Sigmoid colon (tissue), 7 donors: ENCODE results near the gene ADAMTS6. TPM values are rescaled to one million over a fixed set of nuclear protein-coding genes. Genes with fewer than 3 reads are reported as not detected.

ENCODE experiments used
- DNase-seq: peaks from one replicate; pipeline ENCODE4 v3.0.0-alpha.2; 2019
- H3K27ac ChIP-seq, 4 donors: fragments of 200-600 bp; sonication (generic); one replicate each; pipeline ENCODE4 v1.5.1; 2016 to 2019; ENCODE audit warnings: mild to moderate bottlenecking in 1 of 4
- H3K27me3 ChIP-seq, 3 donors: fragments of 200-600 bp; sonication (generic); one replicate each; pipeline ENCODE4 v1.5.1; 2019; ENCODE audit warnings: mild to moderate bottlenecking in 1 of 3
- H3K36me3 ChIP-seq, 4 donors: fragments of 200-600 bp; sonication (generic); one replicate each; pipeline ENCODE4 v1.5.1; 2016 to 2019
- H3K4me1 ChIP-seq, 4 donors: fragments of 200-600 bp; sonication (generic); one replicate each; pipeline ENCODE4 v1.5.1; 2017 to 2019
- H3K4me3 ChIP-seq, 4 donors: fragments of 200-600 bp; sonication (generic); one replicate each; pipeline ENCODE4 v1.5.1; 2017 to 2019; ENCODE audit warnings: mild to moderate bottlenecking in 2 of 4, moderate library complexity in 1 of 4
- H3K9me3 ChIP-seq, 4 donors: fragments of 200-600 bp in 3 of 4; sonication (generic) in 3 of 4; one replicate each; pipeline versions ENCODE4 v1.5.1 to v1.6.1; 2013 to 2019
- EP300 ChIP-seq, 4 donors: sonication (generic); formaldehyde crosslinking; IDR thresholded peaks; one replicate each; pipeline ENCODE4 v1.6.1; 2017; ENCODE audit warnings: antibody characterized with exemption in 4 of 4
- POLR2A ChIP-seq, 2 donors: fragments of 450-650 bp; IDR thresholded peaks; one replicate each; pipeline ENCODE4 v1.6.1; 2016; ENCODE audit warnings: antibody characterized with exemption in 2 of 2, mild to moderate bottlenecking in 2 of 2, moderate library complexity in 2 of 2
- POLR2AphosphoS5 ChIP-seq, 4 donors: sonication (generic); formaldehyde crosslinking; IDR thresholded peaks; one replicate each; pipeline ENCODE4 v1.6.1; 2017; ENCODE audit warnings: antibody characterized with exemption in 4 of 4
- WGBS, 2 donors: extraction: QIAGEN DNeasy Blood & Tissue Kit; methylation state at CpG; one replicate each; pipeline ENCODE4 v1.1.7; 2013; 5-methylcytosine and 5-hydroxymethylcytosine counted together
- intact Hi-C: fragments of 100-400 bp; cut with DNase I; formaldehyde crosslinking; loops from one replicate; pipeline ENCODE4 v1.15.1; 2023
- polyA plus RNA-seq, 3 donors: library from polyadenylated mRNA; stranded (reverse); fragments of 200-250 nt; gene quantifications; one replicate each; pipeline ENCODE4 v1.2.3, GENCODE V29; 2013
- total RNA-seq, 4 donors: library from RNA; depleted of rRNA; stranded (reverse); fragments of >200 nt; gene quantifications; one replicate each; pipeline ENCODE4 v1.1.0, GENCODE V29; 2016
- TF ChIP-seq, protein P1 (sequence below), 4 experiments: fragments of 450-650 bp in 3 of 4; fragments of 200-600 bp in 1 of 4; IDR thresholded peaks; one replicate each; pipeline ENCODE4 v1.5.1; 2016 to 2019; ENCODE audit warnings: antibody characterized with exemption in 4 of 4, mild to moderate bottlenecking in 3 of 4, moderate library complexity in 2 of 4
- donor health status: healthy with polysubstance abuse.
- donor health status: Bipolar disorder and iron deficiency.
- donor health status: healthy.

The ADAMTS6 gene
- total and polyA plus RNA-seq, 7 donors, result 0.74 to 18.3 (median 7.1) TPM; not detected in 2

DNA sequence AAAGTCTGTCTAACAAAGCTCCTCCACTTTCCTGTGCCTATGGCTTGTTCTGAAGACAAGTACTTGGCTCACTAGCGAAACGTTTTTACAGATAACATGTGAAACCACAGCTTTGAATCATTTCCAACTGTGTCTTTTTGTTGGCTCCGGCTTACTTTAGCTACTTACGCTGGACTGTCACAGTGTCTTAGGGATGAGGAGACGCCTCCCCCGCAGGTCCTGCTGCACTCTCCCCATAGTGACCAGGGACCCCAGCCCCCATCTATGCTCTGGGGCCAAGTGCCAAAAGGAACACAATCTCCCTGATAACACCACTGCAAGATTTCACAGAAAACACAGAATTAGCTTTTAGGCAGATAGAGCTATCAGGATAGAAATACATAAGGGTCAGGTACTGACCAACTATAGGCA lies 219.1 kb downstream of the ADAMTS6 start:
- Histone ChIP-seq H3K4me1 (peaks cover 0 to 15% (median 6%) of the 10 kb centered on the region in 4 donors), H3K36me3 (no peaks in the 10 kb centered on the region), H3K27ac (no peak overlapping the region), H3K27me3 (no peaks in the 10 kb centered on the region), H3K4me3 (no peak overlapping the region), H3K9me3 (no peaks in the 10 kb centered on the region)
- DNase-seq, result no peak
- TF ChIP-seq POLR2A (IDR thresholded peaks at IDR 0.05) (no peak), EP300 (IDR thresholded peaks at IDR 0.05) (no peak), POLR2AphosphoS5 (IDR thresholded peaks at IDR 0.05) (no peak)
- TF ChIP-seq, protein P1, sequence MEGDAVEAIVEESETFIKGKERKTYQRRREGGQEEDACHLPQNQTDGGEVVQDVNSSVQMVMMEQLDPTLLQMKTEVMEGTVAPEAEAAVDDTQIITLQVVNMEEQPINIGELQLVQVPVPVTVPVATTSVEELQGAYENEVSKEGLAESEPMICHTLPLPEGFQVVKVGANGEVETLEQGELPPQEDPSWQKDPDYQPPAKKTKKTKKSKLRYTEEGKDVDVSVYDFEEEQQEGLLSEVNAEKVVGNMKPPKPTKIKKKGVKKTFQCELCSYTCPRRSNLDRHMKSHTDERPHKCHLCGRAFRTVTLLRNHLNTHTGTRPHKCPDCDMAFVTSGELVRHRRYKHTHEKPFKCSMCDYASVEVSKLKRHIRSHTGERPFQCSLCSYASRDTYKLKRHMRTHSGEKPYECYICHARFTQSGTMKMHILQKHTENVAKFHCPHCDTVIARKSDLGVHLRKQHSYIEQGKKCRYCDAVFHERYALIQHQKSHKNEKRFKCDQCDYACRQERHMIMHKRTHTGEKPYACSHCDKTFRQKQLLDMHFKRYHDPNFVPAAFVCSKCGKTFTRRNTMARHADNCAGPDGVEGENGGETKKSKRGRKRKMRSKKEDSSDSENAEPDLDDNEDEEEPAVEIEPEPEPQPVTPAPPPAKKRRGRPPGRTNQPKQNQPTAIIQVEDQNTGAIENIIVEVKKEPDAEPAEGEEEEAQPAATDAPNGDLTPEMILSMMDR (IDR thresholded peaks at IDR 0.05), result no peak
- WGBS, 2 donors, result 60 to 64% methylated on average over 6 of the region's 6 CpGs
- intact Hi-C loops, result no loop called here

DNA sequence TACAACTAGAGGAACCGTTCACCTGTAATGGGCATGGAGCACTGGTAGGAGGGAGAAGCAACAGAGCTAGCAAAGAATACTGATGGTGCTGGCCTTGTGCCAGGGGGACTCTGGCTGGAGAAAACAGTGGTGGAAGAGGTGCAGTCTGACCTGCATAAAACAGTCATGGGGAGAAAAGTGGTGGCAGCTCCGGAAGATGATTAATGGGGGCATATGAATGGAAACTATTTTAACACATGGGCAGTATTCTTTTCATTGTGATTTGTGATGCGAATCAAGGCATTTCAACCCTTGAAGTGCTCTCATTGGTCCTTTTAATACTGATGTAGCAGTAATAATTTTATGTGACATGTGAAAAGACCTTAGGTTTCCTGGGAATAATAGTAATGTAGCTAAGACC lies 219.6 kb downstream of the ADAMTS6 start:
- TF ChIP-seq, protein P1 (IDR thresholded peaks at IDR 0.05), result no peak
- TF ChIP-seq POLR2A (IDR thresholded peaks at IDR 0.05), result no peak
- TF ChIP-seq EP300 (IDR thresholded peaks at IDR 0.05), result no peak
- no peak for TF ChIP-seq POLR2AphosphoS5 (IDR thresholded peaks at IDR 0.05)
- intact Hi-C loops, result no loop called here
- Histone ChIP-seq H3K4me3 (no peak overlapping the region), H3K4me1 (peaks cover 0 to 15% (median 6%) of the 10 kb centered on the region in 4 donors), H3K36me3 (no peaks in the 10 kb centered on the region), H3K27ac (no peak overlapping the region), H3K27me3 (no peaks in the 10 kb centered on the region), H3K9me3 (no peaks in the 10 kb centered on the region)
- no peak for DNase-seq
- 90 to 91% methylated on average over 3 of the region's 3 CpGs for WGBS, 2 donors

DNA sequence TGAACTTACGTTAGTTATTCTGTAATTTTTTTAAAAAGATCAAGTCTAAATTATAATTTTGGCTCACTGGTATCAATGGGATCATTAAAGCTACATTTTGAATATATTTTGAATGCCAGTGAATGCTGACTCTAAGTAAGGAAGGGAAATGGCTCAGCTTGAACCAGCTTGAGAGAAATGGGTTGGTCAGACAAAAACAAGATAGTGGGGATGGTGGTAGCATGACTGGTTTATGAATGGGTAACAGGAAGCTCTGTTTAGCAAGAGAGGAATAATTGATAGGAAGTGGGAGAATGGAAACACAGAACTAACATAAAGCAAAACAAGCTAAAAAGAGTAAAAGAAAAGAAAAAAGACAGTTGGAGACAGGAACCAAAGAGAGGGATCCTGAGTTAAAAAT lies 220.2 kb downstream of the ADAMTS6 start:
- no peaks in the 10 kb centered on the region for H3K36me3 ChIP-seq
- intact Hi-C loops, result no loop called here

DNA sequence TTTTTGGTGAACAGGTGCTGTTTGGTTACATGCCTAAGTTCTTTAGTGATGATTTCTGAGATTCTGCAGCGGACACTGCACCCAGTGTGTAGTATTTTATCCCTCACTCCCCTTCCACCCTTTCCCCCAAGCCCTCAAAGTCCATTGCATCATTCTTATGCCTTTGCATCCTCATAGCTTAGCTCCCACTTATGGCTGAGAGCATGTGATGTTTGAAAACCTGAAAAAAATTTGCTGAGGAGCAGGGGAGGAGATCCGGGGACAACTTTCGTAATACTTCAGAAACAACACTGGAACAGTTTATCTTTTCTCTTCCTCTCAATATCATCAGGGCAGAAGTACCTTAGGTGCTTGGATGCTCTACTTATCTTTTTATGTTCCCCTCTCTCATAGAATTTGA lies 226.4 kb downstream of the ADAMTS6 start:
- Histone ChIP-seq H3K27me3 (no peaks in the 10 kb centered on the region), H3K36me3 (no peaks in the 10 kb centered on the region), H3K27ac (no peak overlapping the region), H3K9me3 (no peaks in the 10 kb centered on the region), H3K4me1 (peaks cover 0 to 4% (median 0%) of the 10 kb centered on the region in 4 donors), H3K4me3 (no peak overlapping the region)
- intact Hi-C loops, result no loop called here
- no peak for DNase-seq
- TF ChIP-seq EP300 (IDR thresholded peaks at IDR 0.05) (no peak), POLR2AphosphoS5 (IDR thresholded peaks at IDR 0.05) (no peak), POLR2A (IDR thresholded peaks at IDR 0.05) (no peak)
- TF ChIP-seq, protein P1 (IDR thresholded peaks at IDR 0.05), result no peak
- 85 to 88% methylated on average over 3 of the region's 3 CpGs for WGBS, 2 donors

More for the DNA sequence above, 220.2 kb downstream of the ADAMTS6 start:
- 82 to 85% methylated on average over 1 of the region's 1 CpG for WGBS, 2 donors
- H3K4me3 ChIP-seq, result no peak overlapping the region
- H3K27ac ChIP-seq, result no peak overlapping the region
- peaks cover 0 to 15% (median 6%) of the 10 kb centered on the region in 4 donors for H3K4me1 ChIP-seq
- TF ChIP-seq POLR2A (IDR thresholded peaks at IDR 0.05) (no peak), POLR2AphosphoS5 (IDR thresholded peaks at IDR 0.05) (no peak), EP300 (IDR thresholded peaks at IDR 0.05) (no peak)
- TF ChIP-seq, protein P1 (IDR thresholded peaks at IDR 0.05), result no peak
- DNase-seq, result no peak
- no peaks in the 10 kb centered on the region for H3K27me3 ChIP-seq
- no peaks in the 10 kb centered on the region for H3K9me3 ChIP-seq

DNA sequence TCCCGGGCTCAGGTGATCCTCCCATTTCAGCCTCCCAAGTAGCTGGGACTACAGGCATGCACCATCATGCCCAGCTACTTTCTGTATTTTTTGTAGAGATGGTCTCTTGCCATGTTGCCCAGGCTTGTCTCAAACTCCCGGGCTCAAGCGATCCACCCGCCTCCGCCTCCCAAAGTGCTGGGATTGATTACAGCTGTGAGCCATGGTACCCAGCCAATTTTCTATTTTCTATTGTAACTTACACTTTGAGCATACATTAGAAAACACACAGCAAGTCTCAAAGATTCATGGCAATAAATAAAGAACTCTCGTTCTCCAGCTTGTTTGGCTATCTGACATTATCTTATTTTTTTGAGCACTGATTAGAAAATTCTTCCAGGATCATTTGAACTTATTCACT lies 228.7 kb downstream of the ADAMTS6 start:
- Histone ChIP-seq H3K4me1 (peaks cover 0 to 7% (median 0%) of the 10 kb centered on the region in 4 donors), H3K4me3 (no peak overlapping the region), H3K27ac (no peak overlapping the region), H3K9me3 (no peaks in the 10 kb centered on the region), H3K27me3 (no peaks in the 10 kb centered on the region), H3K36me3 (no peaks in the 10 kb centered on the region)
- 83 to 91% methylated on average over 6 of the region's 6 CpGs for WGBS, 2 donors
- intact Hi-C loops, result no loop called here
- TF ChIP-seq, protein P1 (IDR thresholded peaks at IDR 0.05), result no peak
- no peak for TF ChIP-seq POLR2A (IDR thresholded peaks at IDR 0.05)
- TF ChIP-seq POLR2AphosphoS5 (IDR thresholded peaks at IDR 0.05), result no peak
- no peak for TF ChIP-seq EP300 (IDR thresholded peaks at IDR 0.05)
- DNase-seq, result no peak
